GM12864 (cell line): ENCODE data around the gene BRF1.
"Not testable (repeated sequence)": the region's sequence is repeated elsewhere in the genome, so short reads cannot be mapped to it uniquely, and the experiment has no call there.

ENCODE experiments used
- DNase-seq: peaks from one replicate; pipeline ENCODE4 v3.0.0-alpha.2; 2011; ENCODE audit warnings: low read depth
- H3K4me3 ChIP-seq: 2 replicates; pipeline ENCODE4 v1.5.1; 2011; ENCODE audit warnings: mild to moderate bottlenecking, low read depth, low read length, control low read depth
- TF ChIP-seq, protein P1 (sequence below): IDR thresholded peaks from 2 replicates; pipeline ENCODE4 v1.5.1; 2011; ENCODE audit warnings: low read depth, mild to moderate bottlenecking, moderate library complexity, low read length, control low read depth, inconsistent platforms; ENCODE audit errors: missing control alignments

Gene BRF1

DNA sequence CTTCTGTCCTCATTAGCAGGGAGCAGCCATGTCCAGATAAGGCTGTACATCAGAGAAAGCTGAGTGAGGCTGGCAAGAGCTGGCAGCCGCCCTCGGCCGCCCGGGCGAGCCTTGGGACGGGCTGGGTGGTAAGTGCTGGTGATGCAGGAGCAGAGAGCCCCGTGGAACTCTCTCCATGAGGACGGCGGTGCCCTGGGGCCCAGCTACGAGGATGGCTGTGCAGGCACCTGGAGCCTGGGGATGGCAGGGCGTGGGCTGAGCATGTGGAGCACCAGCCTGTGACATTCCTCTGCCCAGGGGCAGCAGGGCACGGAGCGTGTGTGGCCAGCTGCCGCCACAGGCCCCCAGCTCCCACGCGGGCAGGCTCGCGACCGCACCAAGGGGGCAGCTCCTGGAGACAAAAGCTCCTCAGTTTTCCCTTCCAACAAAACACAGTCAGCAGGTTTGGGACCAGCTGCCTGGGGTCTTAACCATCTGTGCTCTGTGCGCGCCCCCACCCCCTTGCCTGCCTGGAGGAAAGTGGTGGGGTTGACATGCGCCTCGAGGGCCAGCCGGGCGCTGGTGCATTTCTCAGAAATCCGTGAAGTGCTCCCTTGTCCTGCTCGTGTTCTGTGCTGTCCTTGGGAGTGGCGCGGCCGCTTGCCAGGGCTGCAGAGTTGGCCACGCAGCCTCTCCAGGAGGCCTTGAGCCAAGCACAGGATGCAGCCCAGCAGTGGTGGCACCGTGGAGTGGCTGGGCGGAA lies 35.1 kb upstream of the BRF1 start:
- TF ChIP-seq, protein P1, sequence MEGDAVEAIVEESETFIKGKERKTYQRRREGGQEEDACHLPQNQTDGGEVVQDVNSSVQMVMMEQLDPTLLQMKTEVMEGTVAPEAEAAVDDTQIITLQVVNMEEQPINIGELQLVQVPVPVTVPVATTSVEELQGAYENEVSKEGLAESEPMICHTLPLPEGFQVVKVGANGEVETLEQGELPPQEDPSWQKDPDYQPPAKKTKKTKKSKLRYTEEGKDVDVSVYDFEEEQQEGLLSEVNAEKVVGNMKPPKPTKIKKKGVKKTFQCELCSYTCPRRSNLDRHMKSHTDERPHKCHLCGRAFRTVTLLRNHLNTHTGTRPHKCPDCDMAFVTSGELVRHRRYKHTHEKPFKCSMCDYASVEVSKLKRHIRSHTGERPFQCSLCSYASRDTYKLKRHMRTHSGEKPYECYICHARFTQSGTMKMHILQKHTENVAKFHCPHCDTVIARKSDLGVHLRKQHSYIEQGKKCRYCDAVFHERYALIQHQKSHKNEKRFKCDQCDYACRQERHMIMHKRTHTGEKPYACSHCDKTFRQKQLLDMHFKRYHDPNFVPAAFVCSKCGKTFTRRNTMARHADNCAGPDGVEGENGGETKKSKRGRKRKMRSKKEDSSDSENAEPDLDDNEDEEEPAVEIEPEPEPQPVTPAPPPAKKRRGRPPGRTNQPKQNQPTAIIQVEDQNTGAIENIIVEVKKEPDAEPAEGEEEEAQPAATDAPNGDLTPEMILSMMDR: no peak
- no peak for DNase-seq
- no peak overlapping the region for H3K4me3 ChIP-seq

- H3K4me3 ChIP-seq, DNase-seq: not testable (repeated sequence)
Observed at GRCh38 chr14:105335231-105335542, 34.4 kb upstream of the BRF1 start.

DNA sequence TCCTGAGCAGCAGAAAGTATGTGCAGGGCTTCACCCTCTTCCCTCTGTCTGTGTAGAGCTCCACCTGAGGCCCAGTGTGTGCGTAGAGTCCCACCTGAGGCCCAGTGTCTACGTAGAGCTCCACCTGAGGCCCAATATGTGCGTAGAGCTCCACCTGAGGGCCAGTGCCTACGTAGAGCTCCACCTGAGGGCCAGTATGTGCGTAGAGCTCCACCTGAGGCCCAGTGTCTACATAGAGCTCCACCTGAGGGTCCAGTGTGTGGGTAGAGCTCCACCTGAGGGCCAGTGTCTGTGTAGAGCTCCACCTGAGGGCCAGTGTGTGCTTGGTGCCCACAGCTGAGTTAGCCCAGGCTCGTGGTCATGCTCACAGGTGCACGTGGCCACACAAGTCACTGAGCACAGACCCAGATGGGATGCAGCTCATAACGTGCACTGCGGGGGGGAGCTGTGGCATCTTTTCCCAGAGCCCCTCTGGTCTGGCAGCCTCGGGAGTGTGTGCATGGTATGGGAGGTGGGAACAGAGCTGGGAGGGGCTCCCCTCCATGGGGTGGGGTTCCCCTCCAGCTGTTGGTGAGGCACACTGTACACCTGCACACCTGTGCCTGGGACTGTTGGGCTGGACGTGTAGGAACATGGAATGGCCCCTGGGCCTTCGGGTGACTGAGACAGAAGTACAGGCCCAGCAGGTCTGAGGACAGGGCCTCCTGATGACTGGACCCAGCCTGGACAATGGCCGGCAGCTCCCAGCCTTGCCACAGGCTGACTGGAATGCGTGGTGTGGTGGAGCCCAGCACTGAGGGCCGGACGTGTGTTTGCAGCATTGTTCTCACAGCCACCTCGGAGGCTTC lies 33.8 kb upstream of the BRF1 start:
- no peak overlapping the region for H3K4me3 ChIP-seq
- TF ChIP-seq, protein P1: no peak
- DNase-seq: no peak

DNA sequence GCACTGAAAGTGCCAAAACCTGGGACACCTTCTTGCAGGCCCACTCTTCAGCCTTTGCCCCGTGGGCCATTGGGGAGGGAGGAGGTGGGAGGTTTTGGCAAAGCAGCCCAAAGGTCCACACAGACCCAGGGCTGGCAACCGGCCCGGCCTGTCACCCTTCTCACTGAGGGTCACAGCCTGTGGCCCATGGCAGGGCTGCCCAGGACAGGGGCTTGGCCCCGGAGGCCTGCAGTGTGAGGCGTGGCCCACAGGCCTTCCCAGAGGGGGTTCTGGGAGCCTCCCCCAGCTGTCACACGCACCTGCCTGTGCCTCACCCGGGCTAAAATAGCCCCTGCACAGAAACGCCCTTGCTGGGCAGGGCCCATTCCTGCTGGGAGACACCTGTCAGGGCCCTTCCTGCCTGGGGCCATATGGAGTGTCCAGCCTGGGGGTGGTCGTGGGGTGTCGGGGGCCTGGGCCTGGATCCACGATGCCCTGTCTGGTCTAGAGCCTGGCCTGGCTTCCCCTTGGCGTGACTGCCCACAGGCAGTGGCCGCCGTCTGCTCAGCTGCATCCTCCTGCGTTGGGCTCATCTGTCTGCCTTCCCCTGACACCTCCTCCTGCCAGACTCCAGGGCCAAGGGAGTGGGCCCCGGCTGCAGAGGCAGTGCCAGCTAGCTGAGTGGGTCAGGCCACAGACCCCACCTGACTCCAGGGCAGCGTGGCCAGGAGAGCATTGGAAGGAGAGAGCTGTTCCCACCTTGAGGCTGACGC lies 33.0 kb upstream of the BRF1 start:
- no peak for DNase-seq
- no peak overlapping the region for H3K4me3 ChIP-seq
- TF ChIP-seq, protein P1: no peak

GRCh38 chr14:105333020-105333490 lies 32.3 kb upstream of the BRF1 start:
- no peak overlapping the region for H3K4me3 ChIP-seq
- DNase-seq: no peak
- TF ChIP-seq, protein P1: no peak

DNA sequence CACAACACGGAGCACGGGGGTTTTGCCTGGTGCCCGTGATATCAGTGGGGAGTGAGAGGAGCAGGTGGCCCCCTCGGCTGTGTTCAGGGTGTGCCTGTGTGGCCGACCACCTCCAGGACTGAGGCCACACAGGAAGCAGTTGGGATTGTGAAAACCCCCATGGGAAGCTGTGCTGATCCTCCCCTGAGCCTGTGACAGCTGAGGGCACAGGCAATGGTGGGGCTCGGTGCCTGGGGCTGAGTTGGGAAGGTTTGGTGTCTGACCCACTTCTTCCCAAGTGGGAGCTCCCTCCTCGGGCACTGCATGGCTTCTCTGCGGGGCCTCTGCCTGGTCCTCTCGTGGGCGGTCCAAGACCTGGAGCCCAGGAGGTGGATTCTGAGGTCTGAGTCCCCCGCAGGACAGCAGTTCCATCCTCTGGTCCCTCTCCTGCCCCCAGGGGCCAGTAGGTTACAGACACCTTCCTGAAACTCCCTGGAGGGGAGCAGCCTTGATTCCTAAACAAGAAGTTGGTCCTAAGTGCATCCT lies 31.6 kb upstream of the BRF1 start:
- no peak overlapping the region for H3K4me3 ChIP-seq
- TF ChIP-seq, protein P1: no peak
- DNase-seq: no peak

DNA sequence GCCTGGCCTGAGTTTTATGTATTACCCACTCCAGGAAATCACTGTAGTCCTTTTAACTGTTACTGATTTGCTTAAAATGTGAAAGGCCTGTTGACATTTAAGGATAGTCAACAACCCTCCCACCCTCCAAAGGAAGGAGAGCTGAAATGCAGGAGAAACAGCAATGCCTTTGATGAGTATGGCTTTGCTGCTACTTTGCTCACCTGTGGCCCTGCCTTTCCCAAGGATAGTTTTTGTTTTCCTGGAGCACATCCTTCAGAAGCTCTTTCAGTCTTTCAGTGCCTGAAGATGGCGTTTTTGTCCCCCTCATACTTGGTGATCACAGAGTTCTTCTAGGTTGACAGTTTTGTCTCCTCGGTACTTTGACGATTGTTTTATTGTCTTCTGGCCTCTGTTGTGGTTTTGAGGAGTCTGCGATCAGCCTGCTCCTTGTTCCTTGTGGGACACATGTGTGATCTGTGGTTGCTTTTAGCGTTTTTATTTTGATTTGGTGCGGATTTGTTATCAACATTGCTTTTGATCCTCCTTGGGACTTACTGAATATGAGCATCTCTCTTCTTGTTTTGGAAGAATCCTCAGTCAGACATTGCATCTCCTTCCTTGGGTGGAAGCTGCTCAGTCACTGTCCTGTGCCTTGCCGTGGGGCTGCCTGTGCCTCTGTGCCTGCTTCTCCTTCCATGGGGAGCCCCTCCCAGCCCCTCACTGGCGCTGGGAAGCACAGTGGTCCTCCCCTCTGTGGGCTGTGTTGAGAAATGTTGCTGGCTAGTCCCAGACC lies 31.0 kb upstream of the BRF1 start:
- no peak overlapping the region for H3K4me3 ChIP-seq
- TF ChIP-seq, protein P1: no peak
- DNase-seq: no peak
